Fibroblast of lung (primary cell): ENCODE data around the gene PLSCR1. TPM values are rescaled to one million over a fixed set of nuclear protein-coding genes. Genes with fewer than 3 reads are reported as not detected.

Experiments
- DNase-seq, 2 donors: peaks; one replicate each; pipeline versions ENCODE4 v3.0.0 to v3.0.0-alpha.2; 2010; ENCODE audit warnings: low read depth in 2 of 2
- H2AFZ ChIP-seq: 2 replicates; pipeline ENCODE4 v1.5.1; 2012; ENCODE audit warnings: low read length, control low read depth, inconsistent platforms
- H3K27ac ChIP-seq: 2 replicates; pipeline ENCODE4 v1.5.1; 2011; ENCODE audit warnings: low read length, control low read depth; ENCODE audit not compliant: insufficient read depth
- H3K27me3 ChIP-seq: 2 replicates; pipeline ENCODE4 v1.5.1; 2011; ENCODE audit warnings: mild to moderate bottlenecking, low read length; ENCODE audit not compliant: control insufficient read depth, insufficient read depth
- H3K36me3 ChIP-seq: 2 replicates; pipeline ENCODE4 v1.5.1; 2011; ENCODE audit warnings: low read length; ENCODE audit not compliant: control insufficient read depth, insufficient read depth
- H3K4me1 ChIP-seq: 2 replicates; pipeline ENCODE4 v1.5.1; 2011; ENCODE audit warnings: low read length; ENCODE audit not compliant: control insufficient read depth, insufficient read depth; ENCODE audit errors: extremely low read depth
- H3K4me2 ChIP-seq: 2 replicates; pipeline ENCODE4 v1.5.1; 2011; ENCODE audit warnings: low read length, control low read depth; ENCODE audit not compliant: insufficient read depth; ENCODE audit errors: extremely low read depth
- H3K4me3 ChIP-seq, 4 experiments: fragments of 200-600 bp in 1 of 4; sonication (generic) in 1 of 4; replicated peaks in 1 of 4; 2 replicates each; pipeline ENCODE4 v1.5.1; 2011 to 2016; ENCODE audit warnings: low read length in 4 of 4, low read depth in 3 of 4, mild to moderate bottlenecking in 3 of 4, control low read depth in 2 of 4, inconsistent platforms in 1 of 4, mixed read lengths in 1 of 4; ENCODE audit not compliant: insufficient read depth in 1 of 4; ENCODE audit errors: control extremely low read depth in 1 of 4
- H3K79me2 ChIP-seq: 2 replicates; pipeline ENCODE4 v1.5.1; 2012; ENCODE audit warnings: mild to moderate bottlenecking, low read length, inconsistent platforms; ENCODE audit not compliant: control insufficient read depth, insufficient read depth
- H3K9ac ChIP-seq: 2 replicates; pipeline ENCODE4 v1.5.1; 2011; ENCODE audit warnings: mild to moderate bottlenecking, low read length, control low read depth; ENCODE audit not compliant: insufficient read depth
- H3K9me3 ChIP-seq: 2 replicates; pipeline ENCODE4 v1.5.1; 2012; ENCODE audit warnings: low read depth, low read length; ENCODE audit not compliant: control insufficient read depth, insufficient read depth
- H4K20me1 ChIP-seq: 2 replicates; pipeline ENCODE4 v1.5.1; 2011; ENCODE audit warnings: low read length; ENCODE audit not compliant: control insufficient read depth, insufficient read depth; ENCODE audit errors: extremely low read depth
- EZH2 ChIP-seq: IDR thresholded peaks from 2 replicates; pipeline ENCODE4 v1.5.1; 2012; ENCODE audit warnings: low read length, control low read depth, mild to moderate bottlenecking; ENCODE audit errors: missing control alignments
- polyA plus RNA-seq, 2 donors: library from polyadenylated mRNA; depleted of rRNA in 1 of 2; stranded (reverse) in 1 of 2; unstranded in 1 of 2; fragments of >200 nt; gene quantifications; 2 replicates each; pipeline ENCODE4 v1.2.1, GENCODE V29; 2011 to 2012; ENCODE audit warnings: missing spikeins in 1 of 2
- total RNA-seq: library from RNA; depleted of rRNA; stranded (reverse); fragments of >200 nt; gene quantifications from 2 replicates; pipeline ENCODE4 v1.2.1, GENCODE V29; 2014
- TF ChIP-seq, protein P1 (sequence below), 2 donors: IDR thresholded peaks in 1 of 2; conservative IDR thresholded peaks in 1 of 2; 1 replicate in 1 of 2; 2 replicates in 1 of 2; pipeline ENCODE4 v1.5.1; 2011 to 2012; ENCODE audit warnings: low read length in 2 of 2, control low read depth in 1 of 2, inconsistent platforms in 1 of 2, low read depth in 1 of 2, mild to moderate bottlenecking in 1 of 2

PLSCR1 gene
- total and polyA plus RNA-seq, 2 donors (not counting 1 experiment from before 2014, with no cell fraction given), result 36.8 to 73.3 TPM

DNA sequence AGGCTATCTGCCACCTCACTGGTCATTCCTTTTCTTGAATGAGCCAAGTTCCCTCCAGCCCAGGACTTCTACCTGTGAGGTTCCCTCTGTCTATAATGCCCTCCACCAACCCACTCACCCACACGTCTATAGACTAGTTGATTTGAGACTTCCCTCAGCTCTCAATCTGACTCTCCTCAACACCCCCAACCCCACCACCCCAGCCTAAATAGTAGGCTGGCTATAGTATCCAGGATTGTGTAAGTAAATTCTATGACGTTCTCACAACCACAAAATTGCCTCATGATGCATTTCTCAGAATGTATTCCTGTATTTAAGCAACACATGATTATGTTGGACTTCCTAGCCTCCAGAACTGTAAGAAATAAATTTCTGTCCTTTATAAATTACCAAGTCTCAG lies 2.2 kb downstream of the PLSCR1 start:
- peak; percentile 31 to 87 for DNase-seq
- H3K9me3 ChIP-seq, result no peaks in the 10 kb centered on the region
- TF ChIP-seq EZH2, result no peak
- H3K79me2 ChIP-seq, result peaks cover 19% of the 10 kb centered on the region
- H3K4me3 ChIP-seq, result peak overlapping the region in 2 of 4 experiments; percentile 86 to 89
- H3K9ac ChIP-seq, result no peak overlapping the region
- H2AFZ ChIP-seq, result no peak overlapping the region
- no peaks in the 10 kb centered on the region for H4K20me1 ChIP-seq
- no peaks in the 10 kb centered on the region for H3K4me1 ChIP-seq
- H3K4me2 ChIP-seq, result peak overlapping the region; percentile 29
- no peak overlapping the region for H3K27ac ChIP-seq
- H3K36me3 ChIP-seq, result no peaks in the 10 kb centered on the region
- H3K27me3 ChIP-seq, result no peaks in the 10 kb centered on the region

DNA sequence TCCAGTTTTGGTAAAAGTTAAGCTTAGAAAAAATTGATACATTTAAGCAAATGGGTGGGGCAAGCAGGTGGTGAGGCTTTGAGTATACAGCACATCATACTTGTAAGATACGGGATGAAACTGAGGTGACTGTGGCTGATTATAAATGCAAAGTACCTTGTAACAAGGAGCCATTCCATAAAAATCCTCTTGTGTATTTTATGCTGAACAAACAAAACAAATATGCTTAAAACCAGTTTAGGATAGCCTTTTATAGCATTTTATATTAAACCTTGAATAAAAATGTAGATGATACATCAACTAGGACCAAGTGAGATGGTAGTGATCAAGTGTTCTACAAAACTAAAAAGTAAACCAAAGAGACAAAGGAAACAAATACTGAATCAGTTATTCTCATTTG lies 3.4 kb downstream of the PLSCR1 start:
- H3K9me3 ChIP-seq, result no peaks in the 10 kb centered on the region
- H3K36me3 ChIP-seq, result no peaks in the 10 kb centered on the region
- H3K79me2 ChIP-seq, result peaks cover 19% of the 10 kb centered on the region
- H3K27ac ChIP-seq, result no peak overlapping the region
- H3K9ac ChIP-seq, result no peak overlapping the region
- no peak overlapping the region for H2AFZ ChIP-seq
- no peak for DNase-seq
- H4K20me1 ChIP-seq, result no peaks in the 10 kb centered on the region
- no peak overlapping the region for H3K4me2 ChIP-seq
- peaks cover 2% of the 10 kb centered on the region for H3K4me1 ChIP-seq
- peak overlapping the region in 2 of 4 experiments; percentile 86 to 89 for H3K4me3 ChIP-seq
- TF ChIP-seq EZH2, result no peak
- TF ChIP-seq, protein P1, sequence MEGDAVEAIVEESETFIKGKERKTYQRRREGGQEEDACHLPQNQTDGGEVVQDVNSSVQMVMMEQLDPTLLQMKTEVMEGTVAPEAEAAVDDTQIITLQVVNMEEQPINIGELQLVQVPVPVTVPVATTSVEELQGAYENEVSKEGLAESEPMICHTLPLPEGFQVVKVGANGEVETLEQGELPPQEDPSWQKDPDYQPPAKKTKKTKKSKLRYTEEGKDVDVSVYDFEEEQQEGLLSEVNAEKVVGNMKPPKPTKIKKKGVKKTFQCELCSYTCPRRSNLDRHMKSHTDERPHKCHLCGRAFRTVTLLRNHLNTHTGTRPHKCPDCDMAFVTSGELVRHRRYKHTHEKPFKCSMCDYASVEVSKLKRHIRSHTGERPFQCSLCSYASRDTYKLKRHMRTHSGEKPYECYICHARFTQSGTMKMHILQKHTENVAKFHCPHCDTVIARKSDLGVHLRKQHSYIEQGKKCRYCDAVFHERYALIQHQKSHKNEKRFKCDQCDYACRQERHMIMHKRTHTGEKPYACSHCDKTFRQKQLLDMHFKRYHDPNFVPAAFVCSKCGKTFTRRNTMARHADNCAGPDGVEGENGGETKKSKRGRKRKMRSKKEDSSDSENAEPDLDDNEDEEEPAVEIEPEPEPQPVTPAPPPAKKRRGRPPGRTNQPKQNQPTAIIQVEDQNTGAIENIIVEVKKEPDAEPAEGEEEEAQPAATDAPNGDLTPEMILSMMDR (conservative IDR thresholded peaks at IDR 0.05 in 1 of 2, IDR thresholded peaks at IDR 0.05 in 1 of 2; ENCODE audit: low read depth in 1 of 2, low read length in 2 of 2), result no peak
- H3K27me3 ChIP-seq, result no peaks in the 10 kb centered on the region

DNA sequence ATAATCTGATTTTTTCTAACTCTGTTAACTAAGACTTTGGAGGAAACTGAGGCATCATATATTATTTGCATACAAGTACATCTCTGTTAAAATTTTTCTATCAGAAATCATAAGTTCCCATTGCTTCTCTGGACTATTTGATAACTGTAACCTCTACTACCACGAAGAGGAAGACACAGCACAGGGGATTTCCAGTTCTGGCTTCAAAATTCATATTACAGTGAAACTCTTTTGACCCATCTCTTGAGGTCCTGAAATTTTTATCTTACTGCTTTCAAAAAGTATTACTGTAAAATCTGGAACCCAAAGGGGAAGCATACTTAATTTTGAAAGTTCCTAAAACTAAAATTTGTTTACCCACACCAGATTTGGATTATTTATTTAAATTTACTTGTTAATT lies 4.2 kb downstream of the PLSCR1 start:
- H4K20me1 ChIP-seq, result no peaks in the 10 kb centered on the region
- H3K27ac ChIP-seq, result no peak overlapping the region
- no peaks in the 10 kb centered on the region for H3K27me3 ChIP-seq
- DNase-seq, result no peak
- H2AFZ ChIP-seq, result no peak overlapping the region
- H3K9me3 ChIP-seq, result no peaks in the 10 kb centered on the region
- H3K4me1 ChIP-seq, result peaks cover 2% of the 10 kb centered on the region
- H3K4me2 ChIP-seq, result no peak overlapping the region
- peaks cover 19% of the 10 kb centered on the region for H3K79me2 ChIP-seq
- no peaks in the 10 kb centered on the region for H3K36me3 ChIP-seq
- no peak overlapping the region for H3K9ac ChIP-seq
- H3K4me3 ChIP-seq, result peak overlapping the region in 1 of 4 experiments; percentile 86
- TF ChIP-seq EZH2, result no peak
- TF ChIP-seq, protein P1 (conservative IDR thresholded peaks at IDR 0.05 in 1 of 2, IDR thresholded peaks at IDR 0.05 in 1 of 2; ENCODE audit: low read depth in 1 of 2, low read length in 2 of 2), result no peak
